ENCODE results near the gene OASL. TPM values are rescaled to one million over a fixed set of nuclear protein-coding genes. Genes with fewer than 3 reads are reported as not detected.

OASL gene
- total and polyA plus RNA-seq, 2 of the 4 experiments (the other 2 are of a cell fraction), result under 0.01 to 0.05 TPM

- Histone ChIP-seq H2BK5ac (ENCODE audit: low read depth, low read length, poor library complexity, severe bottlenecking) (no peak overlapping the region), H3K79me1 (ENCODE audit: low read depth in 1 of 2, low read length in 2 of 2) (no peaks in the 10 kb centered on the region), H3K9me1 (ENCODE audit: insufficient read depth, low read length) (no peaks in the 10 kb centered on the region; the same call in 1 of the 2 replicates), H4K91ac (ENCODE audit: insufficient read depth, low read depth, low read length) (no peak overlapping the region), H3K36me3 (ENCODE audit: control insufficient read depth, insufficient read depth, low read length) (no peaks in the 10 kb centered on the region), H3K9ac (ENCODE audit: low read depth, low read length) (no peak overlapping the region), H3K4ac (ENCODE audit: low read depth, low read length) (no peak overlapping the region), H3K27ac (ENCODE audit: insufficient read depth, low read length) (no peak overlapping the region), H4K20me1 (ENCODE audit: insufficient read depth, low read length) (no peaks in the 10 kb centered on the region), H2AFZ (replicated peaks; ENCODE audit: low read length, poor library complexity) (no peak overlapping the region), H3K14ac (replicated peaks; ENCODE audit: low read depth, low read length) (no peak overlapping the region), H3K4me3 (ENCODE audit: insufficient read depth, low read depth, low read length) (no peak overlapping the region), H3K18ac (ENCODE audit: low read depth, low read length) (no peak overlapping the region), H4K8ac (ENCODE audit: low read depth in 2 of 2, low read length in 2 of 2) (no peak overlapping the region), H3K4me2 (ENCODE audit: low read depth, low read length) (no peak overlapping the region), H3K4me1 (ENCODE audit: control insufficient read depth, insufficient read depth, low read length) (no peaks in the 10 kb centered on the region), H2BK15ac (ENCODE audit: low read depth, low read length) (no peak overlapping the region), H4K5ac (ENCODE audit: low read depth, low read length) (no peak overlapping the region), H2BK120ac (ENCODE audit: low read depth, low read length) (no peak overlapping the region), H2AK9ac (replicated peaks; ENCODE audit: low read depth, low read length, poor library complexity) (no peak overlapping the region), H2BK20ac (ENCODE audit: low read depth, low read length) (no peak overlapping the region), H3K23ac (ENCODE audit: low read depth, low read length) (no peak overlapping the region), H3K27me3 (ENCODE audit: control insufficient read depth, insufficient read depth, low read length) (peaks cover 12% of the 10 kb centered on the region), H2AK5ac (ENCODE audit: low read depth, low read length) (no peak overlapping the region), H3K56ac (ENCODE audit: extremely low read depth, insufficient read depth, low read length) (no peak overlapping the region), H3K9me3 (ENCODE audit: control insufficient read depth, insufficient read depth, low read length) (no peaks in the 10 kb centered on the region)
- DNase-seq (no peak), ATAC-seq (ENCODE audit: low read depth) (no peak)
- in situ Hi-C loops (cut with MboI; ENCODE audit: low sequenced_read_pairs), result no loop called here
- ChIA-PET CTCF (interaction anchor here (0.6 kb wide), 1 partner anchor 22 kb away, joined by 5 read pairs; no protein-coding TSS in a partner anchor), POLR2A (ENCODE audit: unreplicated experiment) (no interaction called here)
- dilution Hi-C loops (cut with HindIII; ENCODE audit: low sequenced_read_pairs, unreplicated experiment), result no loop called here
- TF ChIP-seq RCOR1 (IDR thresholded peaks at IDR 0.05; ENCODE audit: insufficient replicate concordance, low read length) (no peak), POLR2A (IDR thresholded peaks at IDR 0.05; ENCODE audit: low read depth, low read length) (no peak), RFX5 (IDR thresholded peaks at IDR 0.05; ENCODE audit: low read depth, low read length) (no peak), MAZ (IDR thresholded peaks at IDR 0.05; ENCODE audit: borderline replicate concordance, low read depth, low read length) (no peak), CTCF (conservative IDR thresholded peaks at IDR 0.05; ENCODE audit: low read depth, low read length) (no peak), SMC3 (IDR thresholded peaks at IDR 0.05; ENCODE audit: low read depth, low read length) (no peak), BHLHE40 (IDR thresholded peaks at IDR 0.05; ENCODE audit: low read depth, low read length) (no peak), FOS (IDR thresholded peaks at IDR 0.05; ENCODE audit: low read depth, low read length) (no peak), CHD1 (IDR thresholded peaks at IDR 0.05; ENCODE audit: low read depth, low read length) (no peak), ELK1 (IDR thresholded peaks at IDR 0.05; ENCODE audit: borderline replicate concordance, low read depth, low read length) (no peak), NFE2L2 (IDR thresholded peaks at IDR 0.05; ENCODE audit: low read depth, low read length) (no peak), MAFK (IDR thresholded peaks at IDR 0.05; ENCODE audit: low read depth, low read length) (no peak), RAD21 (IDR thresholded peaks at IDR 0.05; ENCODE audit: low read length) (no peak), USF2 (IDR thresholded peaks at IDR 0.05; ENCODE audit: low read depth, low read length) (no peak), MXI1 (IDR thresholded peaks at IDR 0.05; ENCODE audit: borderline replicate concordance, low read depth, low read length) (no peak), CEBPB (IDR thresholded peaks at IDR 0.05; ENCODE audit: low read depth, low read length) (no peak)
- intact Hi-C loops (cut with micrococcal nuclease), result no loop called here
- no TSS peak for BruUV-seq (replicated peaks)
- WGBS, 2 experiments (ENCODE audit: extremely low coverage in 2 of 2, insufficient read length in 1 of 2), result 61% methylated on average over 3 of the region's 8 CpGs; no CpG with 5 or more reads in 1 of the 2 experiments
Measured at GRCh38 chr12:121086781-121087295, 47.8 kb upstream of the OASL start.

All from IMR-90 (cell line).